ENCODE measurements around the gene MREG.
"Not testable (repeated sequence)": the region's sequence is repeated elsewhere in the genome, so short reads cannot be mapped to it uniquely, and the experiment has no call there.

The MREG gene

GRCh38 chr2:215994911-215995310, 18.4 kb downstream of the MREG start:
- H3K4me3 ChIP-seq (ENCODE audit: low read depth, low read length) = no peak overlapping the region
- TF ChIP-seq, protein P1, sequence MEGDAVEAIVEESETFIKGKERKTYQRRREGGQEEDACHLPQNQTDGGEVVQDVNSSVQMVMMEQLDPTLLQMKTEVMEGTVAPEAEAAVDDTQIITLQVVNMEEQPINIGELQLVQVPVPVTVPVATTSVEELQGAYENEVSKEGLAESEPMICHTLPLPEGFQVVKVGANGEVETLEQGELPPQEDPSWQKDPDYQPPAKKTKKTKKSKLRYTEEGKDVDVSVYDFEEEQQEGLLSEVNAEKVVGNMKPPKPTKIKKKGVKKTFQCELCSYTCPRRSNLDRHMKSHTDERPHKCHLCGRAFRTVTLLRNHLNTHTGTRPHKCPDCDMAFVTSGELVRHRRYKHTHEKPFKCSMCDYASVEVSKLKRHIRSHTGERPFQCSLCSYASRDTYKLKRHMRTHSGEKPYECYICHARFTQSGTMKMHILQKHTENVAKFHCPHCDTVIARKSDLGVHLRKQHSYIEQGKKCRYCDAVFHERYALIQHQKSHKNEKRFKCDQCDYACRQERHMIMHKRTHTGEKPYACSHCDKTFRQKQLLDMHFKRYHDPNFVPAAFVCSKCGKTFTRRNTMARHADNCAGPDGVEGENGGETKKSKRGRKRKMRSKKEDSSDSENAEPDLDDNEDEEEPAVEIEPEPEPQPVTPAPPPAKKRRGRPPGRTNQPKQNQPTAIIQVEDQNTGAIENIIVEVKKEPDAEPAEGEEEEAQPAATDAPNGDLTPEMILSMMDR (IDR thresholded peaks at IDR 0.05; ENCODE audit: low read depth, low read length) = no peak

DNA sequence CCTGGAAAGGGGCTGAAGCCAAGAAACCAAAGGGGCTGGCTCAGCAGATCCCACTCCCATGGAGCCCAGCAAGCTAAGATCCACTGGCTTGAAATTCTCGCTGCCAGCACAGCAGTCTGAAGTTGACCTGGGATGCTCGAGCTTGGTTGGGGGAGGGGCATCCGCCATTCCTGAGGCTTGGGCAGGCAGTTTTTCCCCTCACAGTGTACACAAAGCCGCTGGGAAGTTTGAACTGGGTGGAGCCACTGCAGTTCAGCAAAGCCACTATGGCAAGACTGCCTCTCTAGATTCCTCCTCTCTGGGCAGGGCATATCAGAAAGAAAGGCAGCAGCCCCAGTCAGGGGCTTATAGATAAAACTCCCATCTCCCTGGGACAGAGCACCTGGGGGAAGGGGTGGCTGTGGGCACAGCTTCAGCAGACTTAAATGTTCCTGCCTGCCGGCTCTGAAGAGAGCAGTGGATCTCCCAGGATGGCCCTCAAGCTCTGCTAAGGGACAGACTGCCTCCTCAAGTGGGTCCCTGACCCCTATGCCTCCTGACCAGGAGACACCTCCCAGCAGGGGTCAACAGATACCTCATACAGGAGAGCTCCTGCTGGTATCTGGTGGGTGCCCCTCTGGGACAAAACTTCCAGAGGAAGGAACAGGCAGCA, 24.7 kb downstream of the MREG start:
- H3K4me3 ChIP-seq (ENCODE audit: low read depth, low read length) = not testable (repeated sequence)

GRCh38 chr2:215985257-215985656, 28.1 kb downstream of the MREG start:
- no peak overlapping the region for H3K4me3 ChIP-seq (ENCODE audit: low read depth, low read length)
- TF ChIP-seq, protein P1 (IDR thresholded peaks at IDR 0.05; ENCODE audit: low read depth, low read length) = no peak

DNA sequence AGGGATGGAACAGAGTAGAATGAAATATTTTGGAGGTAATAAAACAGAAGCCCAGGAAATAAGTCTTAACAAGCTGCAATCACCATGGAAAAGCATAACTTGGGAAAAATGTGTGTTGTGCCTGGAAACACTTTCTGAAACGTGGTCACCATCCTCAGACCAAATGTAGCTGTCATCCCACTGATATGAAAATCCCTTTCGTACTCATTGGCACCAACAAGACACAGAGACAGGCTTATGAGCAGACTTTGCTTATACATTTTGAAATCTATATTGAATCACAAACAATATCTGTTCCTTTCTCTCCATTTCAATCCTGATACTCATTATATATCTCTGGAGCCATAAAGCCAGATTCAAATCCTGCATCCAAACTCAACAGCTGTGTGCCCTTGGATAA, 28.7 kb downstream of the MREG start:
- TF ChIP-seq, protein P1 (IDR thresholded peaks at IDR 0.05; ENCODE audit: low read depth, low read length) = no peak
- H3K4me3 ChIP-seq (ENCODE audit: low read depth, low read length) = no peak overlapping the region

GRCh38 chr2:215983581-215984351, 29.6 kb downstream of the MREG start:
- H3K4me3 ChIP-seq (ENCODE audit: low read depth, low read length) = no peak overlapping the region
- TF ChIP-seq, protein P1 (IDR thresholded peaks at IDR 0.05; ENCODE audit: low read depth, low read length) = no peak

- no peak overlapping the region for H3K4me3 ChIP-seq (ENCODE audit: low read depth, low read length)
- TF ChIP-seq, protein P1 (IDR thresholded peaks at IDR 0.05; ENCODE audit: low read depth, low read length) = no peak
These were observed 30.9 kb downstream of the MREG start for GRCh38 chr2:215982465-215982875.

- TF ChIP-seq, protein P1 (IDR thresholded peaks at IDR 0.05; ENCODE audit: low read depth, low read length) = no peak
- H3K4me3 ChIP-seq (ENCODE audit: low read depth, low read length) = no peak overlapping the region
These were observed 32.2 kb downstream of the MREG start for GRCh38 chr2:215981115-215981514.

Data from WI38 (cell line).